Adrenal gland (tissue), 12 donors: ENCODE data around the gene NAMPT. TPM values are rescaled to one million over a fixed set of nuclear protein-coding genes. Genes with fewer than 3 reads are reported as not detected.

Experiments
- DNase-seq, 7 donors: peaks; one replicate each; pipeline ENCODE4 v3.0.0-alpha.2; 2019 to 2020
- H3K27ac ChIP-seq, 5 donors: fragments of 200-600 bp; sonication (generic) in 4 of 5; 1 replicate in 3 of 5; 2 replicates in 2 of 5; pipeline versions ENCODE4 v1.5.1 to v1.8.0; 2016 to 2020; ENCODE audit warnings: mild to moderate bottlenecking in 1 of 5
- H3K27me3 ChIP-seq: fragments of 200-600 bp; 2 replicates; pipeline ENCODE4 v1.8.0; 2021
- H3K36me3 ChIP-seq, 2 donors: fragments of 200-600 bp; replicated peaks in 1 of 2; 1 replicate in 1 of 2; 2 replicates in 1 of 2; pipeline versions ENCODE4 v1.5.1 to v1.8.0; 2018 to 2022
- H3K4me1 ChIP-seq, 2 donors: fragments of 200-600 bp; replicated peaks in 1 of 2; 1 replicate in 1 of 2; 2 replicates in 1 of 2; pipeline versions ENCODE4 v1.5.1 to v1.8.0; 2018 to 2021
- H3K4me3 ChIP-seq, 4 donors: fragments of 200-600 bp; sonication (generic) in 3 of 4; one replicate each; pipeline ENCODE4 v1.5.1; 2016 to 2018
- H3K9me3 ChIP-seq, 3 donors: fragments of 200-600 bp; sonication (generic) in 1 of 3; replicated peaks in 1 of 3; 1 replicate in 2 of 3; 2 replicates in 1 of 3; pipeline versions ENCODE4 v1.5.1 to v1.8.0; 2016 to 2021
- CTCF ChIP-seq, 6 experiments: fragments of 450-650 bp in 4 of 6; fragments of 200-600 bp in 2 of 6; sonication (generic) in 1 of 6; IDR thresholded peaks; 1 replicate in 5 of 6; 2 replicates in 1 of 6; pipeline versions ENCODE4 v1.5.1 to v1.8.0; 2016 to 2021; ENCODE audit warnings: antibody characterized with exemption in 6 of 6, mild to moderate bottlenecking in 2 of 6, moderate library complexity in 1 of 6
- POLR2A ChIP-seq, 2 donors: fragments of 450-650 bp; IDR thresholded peaks; one replicate each; pipeline ENCODE4 v1.6.1; 2017; ENCODE audit warnings: antibody characterized with exemption in 2 of 2, mild to moderate bottlenecking in 2 of 2, moderate library complexity in 1 of 2
- WGBS, 4 donors: extraction: QIAGEN DNeasy Blood & Tissue Kit in 2 of 4; methylation state at CpG; one replicate each; pipeline versions ENCODE4 v1.1.5 to v1.1.7; 2013 to 2017; 5-methylcytosine and 5-hydroxymethylcytosine counted together
- intact Hi-C, 2 donors: fragments of 100-400 bp; cut with DNase I; formaldehyde crosslinking; loops; one replicate each; pipeline versions ENCODE4 v1.14.1 to v1.15.0; 2022 to 2023
- polyA plus RNA-seq, 3 donors: library from polyadenylated mRNA; stranded (reverse); fragments of 200-250 nt in 2 of 3; fragments of 350-450 nt in 1 of 3; fragmentation: Illumina TruSeq in 1 of 3; extraction: RNeasy Lipid Tissue Mini Kit (QIAGEN cat#74804) in 1 of 3; gene quantifications; one replicate each; pipeline ENCODE4 v1.2.3, GENCODE V29; 2013 to 2014
- total RNA-seq, 9 donors: library from RNA; depleted of rRNA in 4 of 9; stranded (reverse); fragments of >200 nt in 4 of 9; fragments of 120-200 nt in 1 of 9; fragmentation: NEBNext Ultra II Directional in 1 of 9; extraction: Animal tissue kit (Norgen Biotek cat#: 25700) in 1 of 9; gene quantifications; one replicate each; pipeline versions ENCODE4 v1.1.0 to v1.2.4, GENCODE V29; 2013 to 2023
- donor health status: healthy with polysubstance abuse.
- donor health status: Bipolar disorder and iron deficiency.
- donor health status: DM: yes; HTN: yes; CAD: no.
- donor health status: DM: no; HTN: no; CAD: no.
- donor health status: DM: no; HTN: no; CAD: no.
- donor health status: DM: yes; HTN: yes; CAD: no.

NAMPT gene
- total and polyA plus RNA-seq, 12 donors, result 21.7 to 482 (median 137) TPM

DNA sequence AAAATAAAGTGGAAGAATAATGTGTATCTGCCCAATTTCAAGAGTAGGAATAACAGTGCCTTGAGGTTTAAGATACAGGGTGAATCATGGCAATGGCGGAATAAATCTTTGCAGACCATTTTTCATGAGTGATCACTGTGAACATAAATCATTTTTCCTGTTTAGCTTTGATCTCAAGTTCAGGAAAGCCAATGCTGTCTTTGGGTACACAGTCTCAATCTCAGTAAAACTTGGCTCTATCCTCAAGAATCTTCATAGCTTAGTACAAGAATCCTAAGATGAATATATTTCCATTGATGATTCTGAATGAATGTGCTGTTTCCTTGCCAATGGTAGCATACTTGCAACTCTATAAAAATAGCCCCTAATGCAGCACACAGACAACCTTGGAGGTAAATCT lies 6.8 kb downstream of the NAMPT start:
- intact Hi-C loops, result no loop called here
- Histone ChIP-seq H3K27ac (no peak overlapping the region), H3K4me3 (no peak overlapping the region), H3K36me3 (peaks cover 0 to 34% of the 10 kb centered on the region in 2 donors), H3K27me3 (no peaks in the 10 kb centered on the region), H3K9me3 (no peaks in the 10 kb centered on the region), H3K4me1 (peaks cover 19 to 56% of the 10 kb centered on the region in 2 donors)
- no peak for TF ChIP-seq CTCF (IDR thresholded peaks at IDR 0.05)
- TF ChIP-seq POLR2A (IDR thresholded peaks at IDR 0.05), result no peak
- no peak for DNase-seq
- 39 to 47% (median 45%) methylated on average over 1 of the region's 1 CpG for WGBS, 4 donors

- Histone ChIP-seq H3K9me3 (no peaks in the 10 kb centered on the region), H3K4me3 (no peak overlapping the region), H3K36me3 (peaks cover 0 to 48% of the 10 kb centered on the region in 2 donors), H3K27me3 (no peaks in the 10 kb centered on the region), H3K4me1 (peaks cover 6 to 42% of the 10 kb centered on the region in 2 donors), H3K27ac (no peak overlapping the region)
- WGBS, 4 donors, result 92 to 98% (median 96%) methylated on average over 10 of the region's 10 CpGs
- DNase-seq, result no peak
- intact Hi-C loops, result no loop called here
- TF ChIP-seq CTCF (IDR thresholded peaks at IDR 0.05), result no peak
- peak in 1 of 2 donors; percentile 15 for TF ChIP-seq POLR2A (IDR thresholded peaks at IDR 0.05)
These were observed 8.3 kb downstream of the NAMPT start for GRCh38 chr7:106276513-106276912.

DNA sequence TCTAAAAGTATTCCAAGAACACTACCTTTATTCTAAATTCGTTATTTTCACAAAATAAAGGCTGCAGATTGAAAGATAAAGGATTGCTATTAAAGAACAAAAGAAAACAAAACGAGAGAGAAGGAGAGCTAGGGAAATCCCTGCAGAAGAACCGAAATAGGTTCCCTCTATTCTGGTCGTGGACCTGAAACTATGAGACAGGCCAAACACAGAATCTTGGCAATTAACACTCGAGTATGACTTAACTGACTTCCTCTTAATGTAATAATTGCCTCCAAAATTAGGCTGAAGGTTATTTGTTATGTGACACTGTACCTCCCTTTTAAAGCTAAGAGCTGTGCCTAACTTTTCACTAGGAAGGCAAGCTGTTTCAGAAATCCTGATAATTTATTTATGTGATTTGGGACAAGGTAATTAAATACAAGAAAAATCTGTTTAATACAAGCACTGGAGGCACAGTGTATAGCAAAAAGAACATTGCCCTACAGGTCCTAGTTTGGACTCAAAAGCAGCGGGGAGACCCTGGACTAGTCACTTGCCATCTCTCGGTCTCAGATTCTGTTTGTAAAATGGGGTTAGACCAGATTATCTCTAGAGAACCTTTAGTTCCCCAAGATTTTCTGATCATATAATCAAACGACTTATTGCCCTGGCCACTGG lies 11.6 kb downstream of the NAMPT start:
- 74 to 79% (median 77%) methylated on average over 8 of the region's 8 CpGs for WGBS, 4 donors
- H3K4me1 ChIP-seq, result peaks cover 1 to 18% of the 10 kb centered on the region in 2 donors
- no peaks in the 10 kb centered on the region for H3K9me3 ChIP-seq
- H3K27me3 ChIP-seq, result no peaks in the 10 kb centered on the region
- DNase-seq, result no peak
- no peak overlapping the region for H3K27ac ChIP-seq
- H3K36me3 ChIP-seq, result peaks cover 0 to 76% of the 10 kb centered on the region in 2 donors
- TF ChIP-seq CTCF (IDR thresholded peaks at IDR 0.05), result no peak
- TF ChIP-seq POLR2A (IDR thresholded peaks at IDR 0.05), result no peak
- intact Hi-C loops, result no loop called here
- H3K4me3 ChIP-seq, result no peak overlapping the region

DNA sequence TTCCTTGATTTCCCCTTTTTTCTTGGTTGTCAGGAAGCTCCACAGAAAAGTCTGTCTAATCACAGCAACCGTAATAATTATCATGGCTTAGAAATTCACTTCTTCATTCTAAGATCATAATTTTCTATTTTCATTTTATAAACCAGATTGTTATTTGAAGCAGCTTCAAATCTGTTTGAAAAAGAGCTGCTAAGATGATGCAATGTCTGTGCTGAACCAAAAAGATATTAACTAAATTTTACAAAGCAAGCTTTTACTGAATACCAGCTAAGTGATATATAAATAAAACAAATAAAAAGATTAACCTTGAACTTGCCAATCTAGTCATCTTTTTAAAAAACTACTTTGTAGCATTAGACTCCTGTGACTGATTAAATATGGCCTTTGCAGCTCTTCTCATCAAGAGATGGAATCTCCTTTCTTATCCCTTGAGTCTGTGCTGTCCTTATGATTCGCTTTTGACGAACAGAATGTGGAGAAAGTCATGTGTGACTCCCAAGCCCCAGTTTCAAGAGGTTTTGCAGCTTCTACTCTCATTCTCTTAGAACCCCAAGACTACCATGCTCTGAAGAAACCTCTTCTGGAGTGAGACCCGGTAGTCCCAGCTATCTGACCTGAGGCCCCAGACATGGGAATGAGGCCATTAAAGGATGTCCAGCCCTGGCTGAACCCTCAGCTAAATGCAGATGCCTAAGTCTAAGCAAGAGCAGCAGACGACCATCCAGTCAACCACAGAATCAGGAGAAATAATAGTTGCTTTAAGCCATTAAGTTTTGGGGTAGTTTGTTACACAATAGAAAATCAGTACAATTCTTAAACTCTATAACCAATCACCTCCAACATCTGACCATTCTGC lies 14.4 kb downstream of the NAMPT start:
- WGBS, 4 donors, result 81 to 93% (median 86%) methylated on average over 5 of the region's 5 CpGs
- no peak for TF ChIP-seq POLR2A (IDR thresholded peaks at IDR 0.05)
- no peak for TF ChIP-seq CTCF (IDR thresholded peaks at IDR 0.05)
- no peak for DNase-seq
- H3K4me1 ChIP-seq, result peaks cover 0 to 21% of the 10 kb centered on the region in 2 donors
- H3K9me3 ChIP-seq, result no peaks in the 10 kb centered on the region
- H3K4me3 ChIP-seq, result no peak overlapping the region
- peaks cover 0 to 89% of the 10 kb centered on the region in 2 donors for H3K36me3 ChIP-seq
- intact Hi-C loops, result no loop called here
- H3K27me3 ChIP-seq, result no peaks in the 10 kb centered on the region
- H3K27ac ChIP-seq, result peak overlapping the region in 1 of 5 donors; percentile 4
